Measurements from ENCODE around the gene HSD3B7. TPM values are rescaled to one million over a fixed set of nuclear protein-coding genes. Genes with fewer than 3 reads are reported as not detected.

HSD3B7 gene
- total and polyA plus RNA-seq, 8 donors = 2.9 to 52.7 (median 10.3) TPM

GRCh38 chr16:30986129-30986991 lies 1.4 kb downstream of the HSD3B7 start:
- WGBS, 5 donors = 92 to 95% (median 93%) methylated on average over 18 to 29 of the region's 29 CpGs
- no peak for TF ChIP-seq CTCF (IDR thresholded peaks at IDR 0.05)
- no peak for TF ChIP-seq POLR2A (IDR thresholded peaks at IDR 0.05)
- TF ChIP-seq EP300 (IDR thresholded peaks at IDR 0.05) = no peak
- no peak for TF ChIP-seq POLR2AphosphoS5 (IDR thresholded peaks at IDR 0.05)
- H3K27me3 ChIP-seq = no peaks in the 10 kb centered on the region

GRCh38 chr16:30987581-30988190 lies 2.7 kb downstream of the HSD3B7 start:
- H3K27me3 ChIP-seq = no peaks in the 10 kb centered on the region
- H3K4me3 ChIP-seq = no peak overlapping the region
- intact Hi-C loops (cut with DNase I; ENCODE audit: low total_unique reads) = no loop called here
- no peak for DNase-seq
- H3K4me1 ChIP-seq = peaks cover 10 to 16% (median 13%) of the 10 kb centered on the region in 4 donors
- no peak overlapping the region for H3K27ac ChIP-seq
- H3K36me3 ChIP-seq = peaks cover 11 to 40% (median 32%) of the 10 kb centered on the region in 4 donors
- TF ChIP-seq POLR2AphosphoS5 (IDR thresholded peaks at IDR 0.05) = no peak
- no peak for TF ChIP-seq POLR2A (IDR thresholded peaks at IDR 0.05)
- TF ChIP-seq EP300 (IDR thresholded peaks at IDR 0.05) = no peak
- no peak for TF ChIP-seq CTCF (IDR thresholded peaks at IDR 0.05)
- H3K9me3 ChIP-seq = no peaks in the 10 kb centered on the region
- WGBS, 5 donors = 91 to 95% (median 93%) methylated on average over 20 to 30 of the region's 30 CpGs

More at GRCh38 chr16:30986129-30986991, 1.4 kb downstream of the HSD3B7 start:
- Histone ChIP-seq H3K36me3 (peaks cover 19 to 53% (median 46%) of the 10 kb centered on the region in 4 donors), H3K27ac (peak overlapping the region in 2 of 5 donors; percentile 69 to 78), H3K9me3 (no peaks in the 10 kb centered on the region), H3K4me3 (peak overlapping the region in 1 of 4 donors; percentile 52), H3K4me1 (peaks cover 10 to 16% (median 13%) of the 10 kb centered on the region in 4 donors)
- no peak for DNase-seq
- intact Hi-C loops (cut with DNase I; ENCODE audit: low total_unique reads) = no loop called here

GRCh38 chr16:30989469-30990047 lies 4.6 kb downstream of the HSD3B7 start:
- no peaks in the 10 kb centered on the region for H3K27me3 ChIP-seq
- DNase-seq = no peak
- no peaks in the 10 kb centered on the region for H3K9me3 ChIP-seq
- no peak overlapping the region for H3K4me3 ChIP-seq
- TF ChIP-seq CTCF (IDR thresholded peaks at IDR 0.05) (no peak), POLR2A (IDR thresholded peaks at IDR 0.05) (no peak), EP300 (IDR thresholded peaks at IDR 0.05) (no peak), POLR2AphosphoS5 (IDR thresholded peaks at IDR 0.05) (no peak)
- H3K4me1 ChIP-seq = peaks cover 10 to 15% (median 13%) of the 10 kb centered on the region in 4 donors
- intact Hi-C loops (cut with DNase I; ENCODE audit: low total_unique reads) = no loop called here
- WGBS, 5 donors = 80 to 85% (median 81%) methylated on average over 22 to 23 of the region's 23 CpGs
- peaks cover 0 to 21% (median 14%) of the 10 kb centered on the region in 4 donors for H3K36me3 ChIP-seq
- no peak overlapping the region for H3K27ac ChIP-seq

DNA sequence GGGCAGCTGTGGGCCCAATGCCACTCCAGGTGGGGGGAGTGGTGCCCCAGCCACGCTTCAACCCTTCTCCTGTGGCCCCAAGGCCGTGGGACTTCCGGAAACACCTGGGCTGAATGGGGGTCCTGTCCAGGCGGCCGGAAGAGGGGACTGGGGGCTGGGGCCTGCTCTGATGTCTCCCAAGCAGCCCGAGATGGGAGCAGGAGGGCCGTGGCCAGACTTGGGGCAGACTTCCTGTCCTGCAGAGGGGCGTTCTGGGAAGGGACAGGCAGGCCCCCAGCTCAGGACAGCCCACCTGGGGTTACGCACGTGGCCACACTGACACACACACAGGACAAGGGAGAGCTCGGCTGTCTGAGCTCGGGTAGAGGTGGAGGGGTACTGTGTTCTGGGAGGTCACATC lies 5.1 kb downstream of the HSD3B7 start:
- H3K4me3 ChIP-seq = no peak overlapping the region
- no peak for TF ChIP-seq POLR2AphosphoS5 (IDR thresholded peaks at IDR 0.05)
- no peak for TF ChIP-seq EP300 (IDR thresholded peaks at IDR 0.05)
- no peak for TF ChIP-seq POLR2A (IDR thresholded peaks at IDR 0.05)
- TF ChIP-seq CTCF (IDR thresholded peaks at IDR 0.05) = no peak
- H3K36me3 ChIP-seq = peaks cover 0 to 17% (median 11%) of the 10 kb centered on the region in 4 donors
- intact Hi-C loops (cut with DNase I; ENCODE audit: low total_unique reads) = no loop called here
- no peak for DNase-seq
- no peaks in the 10 kb centered on the region for H3K27me3 ChIP-seq
- WGBS, 5 donors = 34 to 75% (median 70%) methylated on average over 3 to 12 of the region's 12 CpGs
- H3K4me1 ChIP-seq = peaks cover 8 to 9% (median 9%) of the 10 kb centered on the region in 4 donors
- no peak overlapping the region for H3K27ac ChIP-seq
- no peaks in the 10 kb centered on the region for H3K9me3 ChIP-seq
